ENCODE data around the gene MACROH2A1.
A peak's percentile ranks its signal among the peaks of the same experiment; 100 is the strongest.

MACROH2A1 gene

GRCh38 chr5:135312255-135312935, 86.6 kb downstream of the MACROH2A1 start:
- DNase-seq, result no peak
- Histone ChIP-seq H3K27me3 (ENCODE audit: insufficient read depth, low read depth, severe bottlenecking) (no peaks in the 10 kb centered on the region), H3K9me3 (ENCODE audit: severe bottlenecking) (peaks cover 2% of the 10 kb centered on the region), H3K36me3 (no peaks in the 10 kb centered on the region), H3K4me3 (ENCODE audit: low read depth, low read length) (no peak overlapping the region), H3K27ac (no peak overlapping the region)
- TF ChIP-seq CTCF (IDR thresholded peaks at IDR 0.05; ENCODE audit: low read depth, low read length), result no peak

- Histone ChIP-seq H3K27ac (peak overlapping the region; percentile 97), H3K9me3 (ENCODE audit: severe bottlenecking) (no peaks in the 10 kb centered on the region), H3K27me3 (ENCODE audit: insufficient read depth, low read depth, severe bottlenecking) (no peaks in the 10 kb centered on the region), H3K4me3 (ENCODE audit: low read depth, low read length) (peak overlapping the region; percentile 25), H3K36me3 (no peaks in the 10 kb centered on the region)
- DNase-seq, result no peak
- no peak for TF ChIP-seq CTCF (IDR thresholded peaks at IDR 0.05; ENCODE audit: low read depth, low read length)
Observed at GRCh38 chr5:135310328-135310989, 88.6 kb downstream of the MACROH2A1 start.

- H3K4me3 ChIP-seq (ENCODE audit: low read depth, low read length), result no peak overlapping the region
- no peak for DNase-seq
- TF ChIP-seq CTCF (IDR thresholded peaks at IDR 0.05; ENCODE audit: low read depth, low read length), result no peak
- no peaks in the 10 kb centered on the region for H3K36me3 ChIP-seq
- H3K27me3 ChIP-seq (ENCODE audit: insufficient read depth, low read depth, severe bottlenecking), result no peaks in the 10 kb centered on the region
- no peaks in the 10 kb centered on the region for H3K9me3 ChIP-seq (ENCODE audit: severe bottlenecking)
- H3K27ac ChIP-seq, result peak overlapping the region; percentile 97
Observed at GRCh38 chr5:135309391-135310327, 89.4 kb downstream of the MACROH2A1 start.

- peak overlapping the region; percentile 97 for H3K27ac ChIP-seq
Observed at GRCh38 chr5:135308752-135309151, 90.3 kb downstream of the MACROH2A1 start.

GRCh38 chr5:135308245-135308644, 90.8 kb downstream of the MACROH2A1 start:
- no peaks in the 10 kb centered on the region for H3K9me3 ChIP-seq (ENCODE audit: severe bottlenecking)
- no peaks in the 10 kb centered on the region for H3K27me3 ChIP-seq (ENCODE audit: insufficient read depth, low read depth, severe bottlenecking)
- H3K4me3 ChIP-seq (ENCODE audit: low read depth, low read length), result no peak overlapping the region
- peak overlapping the region; percentile 97 for H3K27ac ChIP-seq
- H3K36me3 ChIP-seq, result no peaks in the 10 kb centered on the region
- no peak for TF ChIP-seq CTCF (IDR thresholded peaks at IDR 0.05; ENCODE audit: low read depth, low read length)
- DNase-seq, result no peak

More at GRCh38 chr5:135308752-135309151, 90.3 kb downstream of the MACROH2A1 start:
- Histone ChIP-seq H3K4me3 (ENCODE audit: low read depth, low read length) (no peak overlapping the region), H3K9me3 (ENCODE audit: severe bottlenecking) (no peaks in the 10 kb centered on the region), H3K27me3 (ENCODE audit: insufficient read depth, low read depth, severe bottlenecking) (no peaks in the 10 kb centered on the region), H3K36me3 (no peaks in the 10 kb centered on the region)
- DNase-seq, result peak; percentile 58
- no peak for TF ChIP-seq CTCF (IDR thresholded peaks at IDR 0.05; ENCODE audit: low read depth, low read length)

All from WERI-Rb-1 (cell line).